Measurements from ENCODE around the gene MYBPHL.
A peak's percentile ranks its signal among the peaks of the same experiment; 100 is the strongest.
"Not testable (repeated sequence)": the region's sequence is repeated elsewhere in the genome, so short reads cannot be mapped to it uniquely, and the experiment has no call there.

Gene MYBPHL

GRCh38 chr1:109304226-109304920, 2.4 kb downstream of the MYBPHL start:
- DNase-seq, result no peak

GRCh38 chr1:109301874-109302273, 4.9 kb downstream of the MYBPHL start:
- no peak for DNase-seq

DNA sequence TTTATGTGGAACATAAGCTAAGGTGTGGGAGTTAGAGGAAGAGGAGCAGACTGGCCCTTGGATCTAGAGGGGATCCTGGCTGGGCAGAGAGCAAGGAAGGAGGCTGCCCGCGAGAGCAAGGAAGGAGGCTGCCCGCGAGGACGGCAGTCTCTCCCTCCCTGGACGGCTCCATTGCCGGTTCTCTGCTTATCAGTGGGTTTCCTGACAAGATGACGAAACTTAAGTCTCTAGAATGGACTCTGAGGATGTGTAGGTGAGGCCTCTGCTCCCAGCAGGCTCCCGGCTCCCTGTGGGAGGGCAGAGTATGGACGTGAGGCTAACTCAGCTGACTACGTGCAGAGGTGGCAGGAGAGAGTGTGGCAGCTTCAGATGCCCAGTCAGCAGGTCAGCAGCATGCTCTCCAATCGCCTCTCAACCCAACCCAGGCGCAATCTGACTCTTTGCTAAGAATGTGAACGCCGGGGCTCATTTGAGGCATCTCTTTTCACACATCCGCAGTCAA, 6.1 kb downstream of the MYBPHL start:
- no peak for DNase-seq

DNA sequence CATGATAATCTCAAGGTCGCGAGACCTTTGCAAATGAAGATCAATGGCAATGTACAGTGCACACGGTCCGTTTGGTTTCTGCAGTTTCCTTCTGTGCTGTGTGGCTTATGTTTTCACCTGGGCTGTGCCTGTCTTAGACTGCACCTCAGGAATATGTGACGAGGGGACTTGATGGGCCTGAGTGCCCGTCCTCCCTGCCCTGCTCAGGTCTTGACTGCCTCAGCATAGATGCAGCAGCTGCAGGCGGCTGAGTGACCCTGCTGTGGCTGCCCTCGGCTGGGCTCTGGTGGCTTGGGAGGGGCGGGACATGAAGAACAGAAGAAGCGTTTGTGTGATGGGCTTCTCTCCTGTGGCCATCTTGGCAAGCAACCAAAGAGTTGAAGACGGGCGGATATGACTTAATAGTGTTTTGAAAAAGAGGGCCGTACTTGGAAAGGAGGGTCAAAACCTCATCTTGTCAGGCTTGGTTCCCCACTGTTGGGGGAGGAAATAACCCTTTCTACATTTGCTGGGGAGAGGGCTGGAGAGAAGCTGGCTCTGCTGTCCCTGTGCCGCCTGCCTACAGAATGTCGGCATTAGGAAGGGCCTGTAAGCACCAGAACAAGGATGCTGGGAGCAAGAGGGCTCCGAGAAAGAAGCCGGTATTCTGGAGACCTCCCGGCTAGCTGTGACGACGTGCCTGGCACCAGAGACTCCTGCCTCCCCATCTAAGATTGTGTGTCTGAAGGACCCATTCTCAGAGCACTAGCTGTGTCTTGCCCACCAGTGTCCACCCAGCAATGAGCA, 7.1 kb downstream of the MYBPHL start:
- DNase-seq, result no peak

DNA sequence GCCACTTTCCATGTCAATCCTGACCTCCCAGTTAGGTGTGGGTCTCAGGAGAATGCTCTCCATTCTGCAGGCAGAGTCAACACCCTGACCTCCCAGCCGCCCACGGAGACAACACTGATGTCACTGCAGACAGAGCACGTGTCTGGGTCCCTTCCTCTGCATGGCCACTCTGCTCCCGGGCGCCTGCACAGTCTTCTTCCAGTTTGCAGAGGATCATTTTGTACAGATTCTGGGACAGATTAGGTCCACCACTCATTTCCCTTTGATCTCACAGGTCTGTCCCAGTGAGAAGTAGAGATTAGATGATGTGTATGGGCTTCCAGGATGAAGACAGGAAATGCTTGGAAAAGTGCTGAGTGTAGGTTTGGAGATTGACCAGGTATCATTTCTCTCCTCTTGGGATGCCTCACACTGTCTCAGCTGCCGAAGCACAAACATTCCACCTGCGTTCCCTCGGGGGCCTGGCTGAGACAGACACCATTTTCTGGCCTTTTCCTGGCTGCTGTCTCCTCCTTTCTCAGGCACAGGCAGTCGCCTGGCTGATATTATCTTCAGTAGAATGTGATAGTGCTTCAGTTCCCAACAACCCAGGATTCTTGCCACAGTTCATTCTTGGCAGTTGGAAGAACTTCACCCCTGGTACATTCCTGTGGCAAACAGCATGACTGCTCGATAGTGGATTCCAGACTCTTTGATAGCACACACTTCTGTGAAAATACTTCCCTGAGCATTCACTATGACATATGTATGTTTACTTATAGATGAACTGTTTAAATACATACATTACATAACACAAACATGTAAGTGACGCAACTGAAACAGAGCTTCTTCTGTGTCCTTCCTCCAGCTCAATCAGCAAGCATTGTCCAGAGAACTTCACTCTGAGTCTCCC, 7.9 kb downstream of the MYBPHL start:
- no peak for DNase-seq

DNA sequence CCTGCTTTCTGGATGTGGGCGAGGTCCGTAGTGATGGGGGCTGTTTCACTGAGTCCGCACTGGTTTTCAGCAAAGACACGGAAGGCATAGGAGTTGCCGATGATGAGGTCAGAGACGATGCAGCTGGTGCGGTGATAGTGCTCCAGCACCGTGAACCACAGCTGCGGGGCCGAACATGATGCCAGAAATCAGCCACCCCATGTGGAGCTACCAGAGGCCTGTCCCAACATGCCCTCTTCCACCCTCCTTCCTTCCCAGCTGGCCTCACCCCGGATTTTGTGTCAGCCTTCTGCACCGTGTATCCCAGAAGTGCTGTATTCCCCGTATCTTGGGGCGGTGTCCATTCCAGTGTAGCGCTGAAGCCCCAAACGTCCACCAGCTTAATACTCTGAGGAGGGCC, 10.0 kb downstream of the MYBPHL start:
- DNase-seq, result no peak

DNA sequence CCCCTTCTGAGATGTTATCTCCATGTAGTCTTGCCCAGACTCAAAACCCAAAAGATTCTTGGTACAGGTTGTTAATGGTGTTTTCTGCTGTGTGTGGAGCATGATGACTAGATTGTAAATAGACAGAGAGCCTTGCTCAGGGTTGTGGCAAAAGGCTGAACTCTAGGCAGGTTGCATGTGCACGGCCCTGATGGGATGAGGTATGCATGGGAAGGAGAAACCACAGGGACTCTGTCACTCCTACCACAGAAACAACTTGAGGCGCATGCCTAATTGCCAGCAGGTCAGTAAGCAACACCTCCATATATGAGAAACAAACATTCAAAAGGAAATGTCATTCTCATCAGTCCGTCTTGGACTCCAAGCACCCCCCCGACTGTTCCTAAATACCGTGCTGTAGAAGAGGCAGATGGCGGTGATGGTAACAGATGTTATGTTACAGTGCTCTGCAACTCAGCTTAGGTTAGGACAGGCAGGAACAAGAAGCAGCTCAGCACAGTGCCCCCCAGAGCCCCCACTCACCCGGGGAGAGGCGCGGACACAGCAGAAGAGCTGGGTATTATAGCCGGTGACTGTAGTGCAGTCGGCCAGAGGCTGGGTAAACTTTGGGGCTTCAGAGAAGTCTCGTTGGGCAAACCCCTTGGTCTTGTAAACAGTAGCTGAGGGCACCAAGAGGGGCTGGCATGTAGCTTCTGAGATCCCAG, 10.9 kb downstream of the MYBPHL start:
- no peak for DNase-seq

DNA sequence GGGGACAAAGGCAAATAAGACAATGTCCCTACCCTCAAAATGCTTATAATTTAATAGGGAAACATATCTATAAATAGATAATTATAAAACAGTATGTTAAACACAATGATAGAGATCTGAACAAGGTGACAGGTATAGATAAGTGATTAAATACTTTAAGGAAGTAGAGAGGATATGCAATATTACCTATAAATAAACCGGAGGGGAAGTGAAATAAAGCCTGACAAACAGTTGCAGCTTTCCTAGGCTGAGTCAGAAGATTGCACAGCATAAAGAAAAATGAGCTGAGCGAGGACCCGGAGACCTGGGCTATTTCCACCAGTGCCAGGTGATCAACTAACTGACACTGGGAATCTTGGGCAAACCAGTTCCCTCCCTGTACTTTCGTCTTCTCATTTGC, 12.3 kb downstream of the MYBPHL start:
- no peak for DNase-seq

GRCh38 chr1:109293026-109293425, 13.8 kb downstream of the MYBPHL start:
- no peak for DNase-seq

GRCh38 chr1:109292364-109292763, 14.4 kb downstream of the MYBPHL start:
- DNase-seq, result no peak

DNA sequence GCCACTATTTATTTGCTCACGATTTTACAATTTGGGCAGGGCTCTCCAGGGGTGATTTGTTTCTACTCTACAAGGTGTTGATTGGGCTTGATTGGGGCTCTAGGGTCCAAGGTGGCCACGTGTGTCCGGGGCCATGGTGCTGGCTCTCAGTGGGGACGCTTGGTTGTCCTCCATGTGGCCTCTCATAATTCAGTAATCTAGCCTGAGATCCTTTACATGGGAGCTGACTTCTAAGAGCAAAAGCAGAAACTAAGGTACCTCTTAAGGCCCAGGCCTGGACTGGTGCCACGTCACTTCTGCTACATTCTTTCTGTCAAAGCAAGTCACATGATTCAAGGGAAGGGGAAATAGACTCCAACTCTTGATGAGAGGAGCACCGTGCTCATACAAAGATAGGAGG, 15.8 kb downstream of the MYBPHL start:
- DNase-seq, result peak in 1 of 2 donors; percentile 45

DNA sequence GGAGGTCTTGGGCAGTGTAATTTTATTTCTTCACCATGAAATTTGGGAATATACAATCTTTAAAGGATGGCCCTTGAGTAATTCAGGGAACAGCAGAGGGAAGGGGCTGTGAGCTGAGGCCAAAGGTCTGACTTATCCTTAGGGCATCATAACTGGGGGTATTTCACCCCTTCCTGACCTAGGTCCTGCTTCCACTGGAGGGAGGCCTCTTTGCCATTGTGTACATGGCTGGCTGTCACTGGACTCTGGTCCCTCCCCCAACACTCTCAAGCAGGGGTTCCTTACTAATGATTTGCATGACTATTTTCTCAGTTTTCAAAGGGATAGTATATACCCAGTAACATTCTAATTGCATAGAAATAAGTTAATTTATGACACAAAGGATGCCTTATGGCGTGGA, 16.7 kb downstream of the MYBPHL start:
- DNase-seq, result no peak

DNA sequence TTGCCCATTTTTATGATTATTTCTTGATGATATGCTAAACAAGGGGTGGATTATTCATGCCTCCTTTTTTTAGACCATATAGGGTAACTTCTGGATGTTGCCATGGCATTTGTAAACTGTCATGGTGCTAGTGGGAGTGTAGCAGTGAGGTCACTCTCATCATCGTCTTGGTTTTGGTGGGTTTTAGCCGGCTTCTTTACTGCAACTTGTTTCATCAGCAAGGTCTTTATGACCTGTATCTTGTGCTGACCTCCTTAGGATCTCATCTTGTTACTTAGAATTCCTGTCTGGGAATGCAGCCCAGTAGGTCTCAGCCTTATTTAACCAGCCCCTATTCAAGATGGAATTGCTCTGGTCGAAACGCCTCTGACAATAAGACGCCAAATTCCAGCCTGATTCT, 20.0 kb downstream of the MYBPHL start:
- not testable (repeated sequence) for DNase-seq

DNA sequence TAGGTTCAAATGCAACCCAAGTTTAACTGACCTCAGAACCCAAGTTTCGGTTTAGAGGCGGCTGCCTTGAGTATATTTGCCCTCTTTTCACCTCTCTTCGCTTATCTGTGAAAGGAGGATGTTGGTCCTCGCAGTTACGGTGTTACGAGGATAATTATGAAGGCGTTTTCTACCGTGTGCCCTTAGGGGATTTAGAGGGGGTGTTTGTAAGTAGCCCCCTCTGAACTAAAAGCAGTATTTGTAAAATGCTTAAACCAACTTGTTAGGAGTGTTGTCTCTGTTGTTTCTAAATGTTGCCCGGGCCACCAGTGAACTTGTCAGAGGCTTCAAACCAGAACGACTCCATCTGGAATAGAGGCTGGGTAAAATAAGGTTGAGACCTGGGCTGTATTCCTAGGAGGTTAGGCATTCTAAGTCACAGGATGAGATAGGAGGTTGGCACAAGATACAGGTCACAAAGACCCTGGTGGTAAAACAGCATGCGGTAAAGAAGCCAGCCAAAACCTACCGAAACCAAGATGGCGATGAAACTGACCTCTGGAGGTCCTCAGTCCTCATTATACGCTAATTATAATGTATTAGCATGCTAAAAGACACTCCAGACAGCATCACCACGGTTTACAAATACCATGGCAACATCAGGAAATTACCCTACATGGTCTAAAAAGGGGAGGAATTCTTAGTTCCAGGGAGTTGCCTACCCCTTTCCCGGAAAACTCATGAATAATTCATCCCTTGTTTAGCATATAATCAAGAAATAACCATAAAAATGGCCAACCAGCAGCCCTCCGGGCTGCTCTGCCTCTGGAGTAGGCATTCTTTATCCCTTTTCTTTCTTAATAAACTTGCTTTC, 22.8 kb downstream of the MYBPHL start:
- no peak for DNase-seq

GRCh38 chr1:109282952-109283747, 23.7 kb downstream of the MYBPHL start, which contains the start of gene PSRC1:
TSS of gene PSRC1 (minus strand) at chr1:109283145.
- DNase-seq, result peak; percentile 87 to 91

GRCh38 chr1:109282497-109282951, 24.3 kb downstream of the MYBPHL start:
- no peak for DNase-seq

DNA sequence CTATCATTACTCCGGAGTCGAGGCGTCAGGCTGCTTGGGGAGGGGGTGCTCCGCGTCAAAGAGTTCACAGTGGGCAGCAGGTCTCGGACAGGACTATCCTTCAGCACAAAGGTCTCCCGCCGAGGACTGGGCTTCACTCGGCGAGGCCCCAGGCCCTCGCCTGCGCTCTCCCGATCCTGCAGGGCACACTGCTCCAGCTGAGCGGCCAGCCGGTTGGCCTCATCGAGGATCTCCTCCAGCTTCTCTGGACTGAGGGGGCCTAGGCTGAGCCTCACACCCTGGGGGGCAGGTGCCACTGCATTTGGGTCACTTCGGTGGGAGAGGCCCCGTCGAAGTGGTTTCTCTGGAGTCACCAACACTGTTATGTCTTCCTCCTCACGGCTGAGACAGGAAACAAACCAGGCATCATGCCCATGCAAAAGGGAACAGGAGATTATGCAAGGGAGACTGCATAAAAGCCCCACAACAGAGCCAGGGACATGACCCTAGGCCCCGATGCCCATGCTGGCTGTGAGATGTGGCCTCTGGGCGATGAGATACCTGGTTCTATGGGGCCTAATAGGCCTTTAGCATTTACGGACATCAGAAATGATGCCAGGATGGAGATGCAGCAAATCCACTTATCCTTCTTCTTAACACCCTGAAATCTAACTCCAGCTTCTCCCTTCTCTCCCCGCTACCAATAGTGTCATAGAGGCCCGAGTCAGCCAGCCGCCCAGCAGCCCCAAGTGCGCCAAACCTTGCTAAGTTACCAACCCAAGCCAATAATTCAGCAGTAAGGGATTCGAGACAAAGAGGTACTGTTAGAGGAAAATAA, 24.9 kb downstream of the MYBPHL start:
- DNase-seq, result peak in 1 of 2 donors; percentile 22

DNA sequence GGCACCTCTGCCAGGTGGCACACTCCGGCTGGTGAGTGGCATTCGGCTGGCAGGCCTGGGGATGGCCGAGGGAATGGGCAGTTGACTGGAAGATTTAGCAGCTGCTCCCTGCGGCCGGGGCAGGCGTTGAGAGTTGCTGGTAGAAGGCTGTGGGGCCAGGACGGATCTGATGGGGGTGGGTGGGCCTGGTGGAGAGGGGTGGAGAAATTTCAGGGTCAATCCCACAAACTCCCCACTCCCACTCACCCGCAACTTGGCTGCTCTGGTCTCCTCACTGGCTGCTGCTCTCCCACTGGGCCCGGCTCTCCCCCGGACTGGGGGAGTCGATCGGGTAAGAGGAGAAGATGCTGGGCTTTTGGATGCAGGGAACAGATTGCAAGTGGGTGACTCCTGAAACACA, 25.9 kb downstream of the MYBPHL start:
- no peak for DNase-seq

DNA sequence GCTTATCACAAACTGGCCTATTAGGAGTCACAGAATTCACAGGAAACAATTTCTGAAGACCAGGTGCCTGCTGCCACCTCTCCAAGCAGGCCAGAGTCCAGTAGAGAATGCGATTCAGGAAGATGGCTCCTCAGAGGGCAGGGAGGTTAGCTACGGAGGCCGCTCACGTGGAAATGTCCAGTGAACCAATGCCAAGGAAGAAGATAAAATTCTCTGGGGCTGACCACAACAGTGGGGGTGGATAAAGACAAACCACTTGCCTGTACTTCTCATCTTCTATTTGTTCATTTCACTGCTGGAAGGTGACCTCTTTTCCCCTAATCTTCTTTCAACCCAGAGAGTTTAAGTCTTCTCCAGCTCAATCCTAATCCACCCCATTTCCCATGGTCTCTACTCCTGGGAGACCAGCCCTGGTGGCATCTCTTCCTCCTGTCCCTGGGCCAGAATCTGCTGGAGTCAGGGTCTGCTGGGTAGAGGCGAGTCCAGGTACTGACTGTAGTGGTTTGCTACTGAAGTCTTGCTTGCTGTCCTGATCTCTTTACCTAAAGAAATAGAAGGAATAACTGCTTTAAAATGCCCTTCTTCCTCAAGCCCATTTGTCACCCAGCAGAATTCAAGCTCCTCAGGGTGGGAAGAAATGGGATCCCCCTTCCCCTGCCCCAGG, 27.1 kb downstream of the MYBPHL start:
- no peak for DNase-seq
